Liver (tissue), 9 donors: ENCODE data around the gene RFLNA. TPM values are rescaled to one million over a fixed set of nuclear protein-coding genes. Genes with fewer than 3 reads are reported as not detected.

ENCODE experiments used
- DNase-seq: peaks from one replicate; pipeline ENCODE4 v3.0.0-alpha.2; 2017; ENCODE audit warnings: low spot score
- H3K27ac ChIP-seq, 2 donors: one replicate each; pipeline ENCODE4 v1.7.0; 2013; ENCODE audit warnings: inconsistent platforms in 2 of 2, low read length in 2 of 2, control low read depth in 1 of 2, low read depth in 1 of 2, mild to moderate bottlenecking in 1 of 2
- H3K27me3 ChIP-seq, 4 donors: one replicate each; pipeline versions ENCODE4 v1.6.1 to v1.7.0; 2013; ENCODE audit warnings: low read length in 3 of 4, inconsistent platforms in 1 of 4, mild to moderate bottlenecking in 1 of 4, moderate library complexity in 1 of 4; ENCODE audit not compliant: control insufficient read depth in 4 of 4, insufficient read depth in 4 of 4
- H3K36me3 ChIP-seq, 4 donors: one replicate each; pipeline versions ENCODE4 v1.6.1 to v1.7.0; 2013; ENCODE audit warnings: low read length in 3 of 4, mild to moderate bottlenecking in 3 of 4, low read depth in 1 of 4, moderate library complexity in 1 of 4; ENCODE audit not compliant: control insufficient read depth in 4 of 4, insufficient read depth in 3 of 4
- H3K4me1 ChIP-seq, 4 donors: one replicate each; pipeline versions ENCODE4 v1.6.1 to v1.7.0; 2013; ENCODE audit warnings: low read length in 3 of 4, mild to moderate bottlenecking in 3 of 4, moderate library complexity in 1 of 4; ENCODE audit not compliant: control insufficient read depth in 4 of 4, insufficient read depth in 4 of 4
- H3K4me3 ChIP-seq, 3 donors: one replicate each; pipeline versions ENCODE4 v1.6.1 to v1.7.0; 2013; ENCODE audit warnings: low read length in 3 of 3, control low read depth in 1 of 3, low read depth in 1 of 3, mild to moderate bottlenecking in 1 of 3
- H3K9ac ChIP-seq, 2 donors: one replicate each; pipeline ENCODE4 v1.7.0; 2013; ENCODE audit warnings: low read length in 2 of 2, mild to moderate bottlenecking in 2 of 2, moderate library complexity in 2 of 2, control low read depth in 1 of 2, low read depth in 1 of 2
- H3K9me3 ChIP-seq, 4 donors: one replicate each; pipeline versions ENCODE4 v1.6.1 to v1.7.0; 2013; ENCODE audit warnings: low read length in 3 of 4; ENCODE audit not compliant: control insufficient read depth in 4 of 4
- FOXA1 ChIP-seq: IDR thresholded peaks from 2 replicates; pipeline ENCODE4 v1.6.1; 2016; ENCODE audit warnings: antibody characterized with exemption
- FOXA2 ChIP-seq: IDR thresholded peaks from 2 replicates; pipeline ENCODE4 v1.6.1; 2016; ENCODE audit warnings: antibody characterized with exemption
- GABPA ChIP-seq, 2 donors: IDR thresholded peaks in 1 of 2; conservative IDR thresholded peaks in 1 of 2; 2 replicates each; pipeline ENCODE4 v1.6.1; 2016; ENCODE audit warnings: antibody characterized with exemption in 2 of 2, mild to moderate bottlenecking in 1 of 2, moderate library complexity in 1 of 2
- HNF4A ChIP-seq, 2 donors: conservative IDR thresholded peaks; 2 replicates each; pipeline ENCODE4 v1.6.1; 2016; ENCODE audit warnings: antibody characterized with exemption in 2 of 2, mild to moderate bottlenecking in 2 of 2
- HNF4G ChIP-seq: IDR thresholded peaks from 2 replicates; pipeline ENCODE4 v1.6.1; 2016; ENCODE audit warnings: antibody characterized with exemption
- RAD21 ChIP-seq, 2 donors: IDR thresholded peaks; 2 replicates each; pipeline ENCODE4 v1.6.1; 2016; ENCODE audit warnings: antibody characterized with exemption in 2 of 2, mild to moderate bottlenecking in 2 of 2
- REST ChIP-seq: IDR thresholded peaks from 2 replicates; pipeline ENCODE4 v1.6.1; 2016; ENCODE audit warnings: antibody characterized with exemption, mild to moderate bottlenecking
- RXRA ChIP-seq, 2 donors: IDR thresholded peaks; 2 replicates each; pipeline ENCODE4 v1.6.1; 2017 to 2018; ENCODE audit warnings: antibody characterized with exemption in 2 of 2, mild to moderate bottlenecking in 1 of 2
- TAF1 ChIP-seq: conservative IDR thresholded peaks from 2 replicates; pipeline ENCODE4 v1.6.1; 2016; ENCODE audit warnings: antibody characterized with exemption, mild to moderate bottlenecking
- YY1 ChIP-seq: IDR thresholded peaks from 2 replicates; pipeline ENCODE4 v1.6.1; 2016; ENCODE audit warnings: antibody characterized with exemption, mild to moderate bottlenecking
- ZBTB33 ChIP-seq: IDR thresholded peaks from 2 replicates; pipeline ENCODE4 v1.6.1; 2016; ENCODE audit warnings: antibody characterized with exemption
- WGBS: extraction: QIAGEN DNeasy Blood & Tissue Kit; methylation state at CpG from one replicate; pipeline ENCODE4 v1.1.7; 2013; 5-methylcytosine and 5-hydroxymethylcytosine counted together
- polyA plus RNA-seq, 2 donors: library from polyadenylated mRNA; stranded (reverse) in 1 of 2; unstranded in 1 of 2; fragments of 200-250 nt in 1 of 2; fragments of >200 nt in 1 of 2; fragmentation: Nextera tagmentation in 1 of 2; extraction: Ambion mirVana in 1 of 2; gene quantifications; one replicate each; pipeline versions ENCODE4 v1.2.1 to v1.2.3, GENCODE V29; 2013 to 2015
- total RNA-seq, 2 donors: library from RNA; depleted of rRNA; stranded (reverse); fragments of >200 nt; gene quantifications; one replicate each; pipeline ENCODE4 v1.2.3, GENCODE V29; 2014
- TF ChIP-seq, protein P1 (sequence below): IDR thresholded peaks from 2 replicates; pipeline ENCODE4 v1.6.1; 2016; ENCODE audit warnings: antibody characterized with exemption
- TF ChIP-seq, protein P2 (sequence below): IDR thresholded peaks from 2 replicates; pipeline ENCODE4 v1.6.1; 2016; ENCODE audit warnings: antibody characterized with exemption
- TF ChIP-seq, protein P3 (sequence below): fragments of 150-350 bp; IDR thresholded peaks from 2 replicates; pipeline ENCODE4 v1.5.1; 2017; ENCODE audit warnings: improper control_type of control experiment, low read depth, low read length; ENCODE audit not compliant: missing input control
- donor health status: healthy.
- donor health status: healthy.
- donor health status: healthy.
- donor health status: healthy.
- donor health status: healthy.

RFLNA gene
- total and polyA plus RNA-seq, 4 donors = 0.05 TPM; not detected in 2

DNA sequence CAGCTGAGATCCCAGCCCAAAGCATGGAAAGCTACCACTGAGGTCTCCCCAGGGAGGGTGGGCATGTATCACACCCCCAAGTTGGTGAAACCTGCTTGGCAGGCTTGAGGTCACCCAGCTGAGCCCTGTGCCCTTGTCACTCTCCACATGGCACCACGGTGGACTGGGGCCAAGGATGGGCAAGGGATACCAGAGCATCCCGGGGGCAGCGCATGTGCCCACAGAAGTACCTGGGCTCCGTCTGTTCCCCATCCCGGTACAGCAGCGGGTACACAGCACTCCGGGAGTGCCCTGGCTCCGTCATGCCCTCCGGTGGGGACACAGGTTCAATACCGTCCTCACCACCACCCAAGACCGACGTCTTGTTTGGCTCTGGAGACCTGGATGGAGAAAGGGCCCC, 38.0 kb downstream of the RFLNA start:
- no peak overlapping the region for H3K27ac ChIP-seq
- TF ChIP-seq, protein P1, sequence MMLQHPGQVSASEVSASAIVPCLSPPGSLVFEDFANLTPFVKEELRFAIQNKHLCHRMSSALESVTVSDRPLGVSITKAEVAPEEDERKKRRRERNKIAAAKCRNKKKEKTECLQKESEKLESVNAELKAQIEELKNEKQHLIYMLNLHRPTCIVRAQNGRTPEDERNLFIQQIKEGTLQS = no peak
- TF ChIP-seq RXRA (IDR thresholded peaks at IDR 0.05) (no peak), GABPA (IDR thresholded peaks at IDR 0.05 in 1 of 2, conservative IDR thresholded peaks at IDR 0.05 in 1 of 2) (no peak), HNF4A (conservative IDR thresholded peaks at IDR 0.05) (no peak), YY1 (no peak), ZBTB33 (no peak), REST (no peak), FOXA2 (no peak), TAF1 (no peak), FOXA1 (no peak)
- TF ChIP-seq, protein P2, sequence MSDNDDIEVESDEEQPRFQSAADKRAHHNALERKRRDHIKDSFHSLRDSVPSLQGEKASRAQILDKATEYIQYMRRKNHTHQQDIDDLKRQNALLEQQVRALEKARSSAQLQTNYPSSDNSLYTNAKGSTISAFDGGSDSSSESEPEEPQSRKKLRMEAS = no peak
- TF ChIP-seq, protein P3, sequence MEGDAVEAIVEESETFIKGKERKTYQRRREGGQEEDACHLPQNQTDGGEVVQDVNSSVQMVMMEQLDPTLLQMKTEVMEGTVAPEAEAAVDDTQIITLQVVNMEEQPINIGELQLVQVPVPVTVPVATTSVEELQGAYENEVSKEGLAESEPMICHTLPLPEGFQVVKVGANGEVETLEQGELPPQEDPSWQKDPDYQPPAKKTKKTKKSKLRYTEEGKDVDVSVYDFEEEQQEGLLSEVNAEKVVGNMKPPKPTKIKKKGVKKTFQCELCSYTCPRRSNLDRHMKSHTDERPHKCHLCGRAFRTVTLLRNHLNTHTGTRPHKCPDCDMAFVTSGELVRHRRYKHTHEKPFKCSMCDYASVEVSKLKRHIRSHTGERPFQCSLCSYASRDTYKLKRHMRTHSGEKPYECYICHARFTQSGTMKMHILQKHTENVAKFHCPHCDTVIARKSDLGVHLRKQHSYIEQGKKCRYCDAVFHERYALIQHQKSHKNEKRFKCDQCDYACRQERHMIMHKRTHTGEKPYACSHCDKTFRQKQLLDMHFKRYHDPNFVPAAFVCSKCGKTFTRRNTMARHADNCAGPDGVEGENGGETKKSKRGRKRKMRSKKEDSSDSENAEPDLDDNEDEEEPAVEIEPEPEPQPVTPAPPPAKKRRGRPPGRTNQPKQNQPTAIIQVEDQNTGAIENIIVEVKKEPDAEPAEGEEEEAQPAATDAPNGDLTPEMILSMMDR = no peak
- no peaks in the 10 kb centered on the region for H3K4me1 ChIP-seq
- H3K4me3 ChIP-seq = no peak overlapping the region
- H3K27me3 ChIP-seq = no peaks in the 10 kb centered on the region
- no peak for DNase-seq
- no peak overlapping the region for H3K9ac ChIP-seq
- H3K9me3 ChIP-seq = no peaks in the 10 kb centered on the region
- peaks cover 20 to 85% (median 43%) of the 10 kb centered on the region in 4 donors for H3K36me3 ChIP-seq
- 96% methylated on average over 12 of the region's 12 CpGs for WGBS

GRCh38 chr12:124333724-124334123, 38.8 kb downstream of the RFLNA start:
- H3K36me3 ChIP-seq = peaks cover 18 to 83% (median 39%) of the 10 kb centered on the region in 4 donors
- 84% methylated on average over 20 of the region's 20 CpGs for WGBS

More at GRCh38 chr12:124333724-124334123, 38.8 kb downstream of the RFLNA start:
- Histone ChIP-seq H3K9ac (no peak overlapping the region), H3K4me3 (no peak overlapping the region), H3K27ac (no peak overlapping the region), H3K9me3 (no peaks in the 10 kb centered on the region), H3K27me3 (no peaks in the 10 kb centered on the region), H3K4me1 (no peaks in the 10 kb centered on the region)
- TF ChIP-seq, protein P1 = no peak
- TF ChIP-seq HNF4G (no peak), RAD21 (IDR thresholded peaks at IDR 0.05) (no peak), GABPA (IDR thresholded peaks at IDR 0.05 in 1 of 2, conservative IDR thresholded peaks at IDR 0.05 in 1 of 2) (no peak)
- DNase-seq = no peak
